SJCRH30 (cell line): ENCODE results near the gene ZFP57. TPM values are rescaled to one million over a fixed set of nuclear protein-coding genes. Genes with fewer than 3 reads are reported as not detected.
"Not testable (repeated sequence)": the region's sequence is repeated elsewhere in the genome, so short reads cannot be mapped to it uniquely, and the experiment has no call there.

ENCODE experiments used
- DNase-seq, 2 experiments: peaks; one replicate each; pipeline ENCODE4 v3.0.0-alpha.2; 2015 to 2020
- H3K27ac ChIP-seq: fragments of 250-450 bp; sonication (Bioruptor Pico); 2 replicates; pipeline ENCODE4 v1.5.1; 2020; ENCODE audit warnings: mild to moderate bottlenecking, moderate library complexity
- H3K27me3 ChIP-seq: fragments of 250-450 bp; sonication (Bioruptor Pico); 2 replicates; pipeline ENCODE4 v1.5.1; 2020; ENCODE audit warnings: mild to moderate bottlenecking, moderate library complexity
- H3K36me3 ChIP-seq: fragments of 250-450 bp; sonication (Bioruptor Pico); 2 replicates; pipeline ENCODE4 v1.5.1; 2020; ENCODE audit warnings: mild to moderate bottlenecking, moderate library complexity
- H3K4me1 ChIP-seq: fragments of 250-450 bp; sonication (Bioruptor Pico); 2 replicates; pipeline ENCODE4 v1.5.1; 2020; ENCODE audit warnings: mild to moderate bottlenecking, moderate library complexity
- H3K4me3 ChIP-seq: fragments of 250-450 bp; sonication (Bioruptor Pico); 2 replicates; pipeline ENCODE4 v1.5.1; 2020; ENCODE audit warnings: mild to moderate bottlenecking, moderate library complexity
- H3K9me3 ChIP-seq: fragments of 250-450 bp; sonication (Bioruptor Pico); replicated peaks from 2 replicates; pipeline ENCODE4 v1.5.1; 2020; ENCODE audit warnings: mild to moderate bottlenecking, moderate library complexity
- total RNA-seq: library from RNA; depleted of rRNA; stranded (reverse); fragments of >200 nt; shearing (Covaris generic); gene quantifications from 2 replicates; pipeline ENCODE4 v1.2.3, GENCODE V29; 2014

Gene ZFP57
- total RNA-seq, 1 experiment from 2014 or later = not detected

DNA sequence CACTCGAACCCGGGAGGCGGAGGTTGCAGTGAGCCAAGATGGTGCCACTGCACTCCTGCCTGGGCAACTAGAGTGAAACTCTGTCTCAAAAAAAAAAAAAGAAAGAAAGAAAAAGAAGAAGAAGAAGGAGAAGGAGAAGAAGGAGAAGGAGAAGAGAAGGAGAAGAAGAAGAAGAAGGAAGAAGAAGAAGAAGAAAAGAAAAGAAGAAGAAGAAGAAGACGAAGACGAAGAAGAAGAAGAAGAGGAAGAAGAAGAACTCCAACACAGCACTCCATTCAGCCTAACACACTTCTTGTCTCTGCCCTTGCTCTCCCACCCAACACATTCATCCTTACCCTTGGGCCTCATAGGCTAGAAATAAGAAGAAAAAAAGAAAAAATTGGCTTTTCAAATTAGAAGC lies 6.9 kb downstream of the ZFP57 start:
- no peak overlapping the region for H3K4me3 ChIP-seq
- DNase-seq = no peak
- no peak overlapping the region for H3K27ac ChIP-seq
- H3K9me3 ChIP-seq = no peaks in the 10 kb centered on the region
- H3K4me1 ChIP-seq = peaks cover 10% of the 10 kb centered on the region
- H3K36me3 ChIP-seq = no peaks in the 10 kb centered on the region
- H3K27me3 ChIP-seq = no peaks in the 10 kb centered on the region

DNA sequence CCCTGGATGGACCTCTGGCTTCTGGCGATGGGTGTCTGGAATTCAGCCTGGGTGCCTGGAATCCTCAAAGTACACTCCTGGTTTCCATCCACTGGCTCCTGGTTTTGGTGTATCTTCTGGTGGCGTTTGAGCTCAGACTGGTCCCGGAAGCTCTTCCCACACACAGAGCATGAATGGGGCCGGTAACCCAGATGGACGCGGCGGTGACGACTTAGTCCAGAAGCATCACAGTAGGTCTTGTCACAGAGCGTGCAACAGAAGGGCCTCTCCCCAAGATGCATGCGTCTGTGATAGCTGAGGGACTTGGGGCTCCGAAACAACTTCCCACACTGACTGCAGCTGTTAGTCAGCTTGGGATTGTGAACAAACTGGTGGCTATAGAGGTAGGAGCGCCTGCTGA lies 7.8 kb downstream of the ZFP57 start:
- Histone ChIP-seq H3K36me3 (no peaks in the 10 kb centered on the region), H3K4me3 (no peak overlapping the region), H3K27me3 (no peaks in the 10 kb centered on the region), H3K27ac (no peak overlapping the region), H3K9me3 (no peaks in the 10 kb centered on the region), H3K4me1 (peaks cover 10% of the 10 kb centered on the region)
- DNase-seq = no peak

DNA sequence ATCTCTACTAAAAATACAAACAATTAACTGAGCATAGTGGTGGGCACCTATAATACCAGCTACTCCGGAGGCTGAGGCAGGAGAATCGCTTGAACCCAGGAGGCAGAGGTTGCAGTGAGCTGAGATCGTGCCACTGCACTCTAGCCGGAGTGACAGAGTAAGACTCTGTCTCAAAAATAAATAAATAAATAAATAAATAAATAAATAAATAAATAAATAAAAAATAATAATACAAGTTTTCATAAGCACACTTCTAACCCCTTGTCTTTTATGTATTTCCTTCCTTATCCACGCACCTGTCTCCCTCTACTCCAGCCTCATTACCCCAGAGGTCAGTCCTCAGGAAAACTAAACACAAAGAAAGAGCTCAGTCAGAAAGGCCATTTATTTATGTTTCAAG lies 8.8 kb downstream of the ZFP57 start:
- H3K9me3 ChIP-seq, DNase-seq, H3K36me3 ChIP-seq, H3K4me3 ChIP-seq, H3K27ac ChIP-seq, H3K4me1 ChIP-seq, H3K27me3 ChIP-seq: not testable (repeated sequence)

DNA sequence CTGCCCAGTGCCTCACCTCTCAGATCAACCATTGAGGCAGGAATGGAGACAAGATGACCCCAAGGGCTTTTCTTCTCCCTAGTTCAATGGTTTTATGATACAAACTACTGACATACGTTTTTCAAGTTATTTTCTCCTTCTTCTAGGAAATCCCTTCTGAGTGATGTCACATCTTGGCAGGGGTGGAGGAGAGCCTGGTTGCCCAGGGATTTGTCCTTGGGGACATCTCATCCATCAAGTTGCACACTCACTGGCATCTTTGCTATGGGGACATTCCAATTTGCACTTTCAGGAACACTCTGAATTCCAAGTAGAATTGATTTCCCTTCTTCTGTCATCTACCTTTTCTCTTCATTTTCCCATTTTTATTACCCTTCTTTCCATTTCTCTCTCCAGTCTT lies 9.9 kb downstream of the ZFP57 start:
- no peak overlapping the region for H3K4me3 ChIP-seq
- no peaks in the 10 kb centered on the region for H3K27me3 ChIP-seq
- no peak overlapping the region for H3K27ac ChIP-seq
- no peak for DNase-seq
- no peaks in the 10 kb centered on the region for H3K36me3 ChIP-seq
- no peaks in the 10 kb centered on the region for H3K9me3 ChIP-seq
- H3K4me1 ChIP-seq = no peaks in the 10 kb centered on the region

DNA sequence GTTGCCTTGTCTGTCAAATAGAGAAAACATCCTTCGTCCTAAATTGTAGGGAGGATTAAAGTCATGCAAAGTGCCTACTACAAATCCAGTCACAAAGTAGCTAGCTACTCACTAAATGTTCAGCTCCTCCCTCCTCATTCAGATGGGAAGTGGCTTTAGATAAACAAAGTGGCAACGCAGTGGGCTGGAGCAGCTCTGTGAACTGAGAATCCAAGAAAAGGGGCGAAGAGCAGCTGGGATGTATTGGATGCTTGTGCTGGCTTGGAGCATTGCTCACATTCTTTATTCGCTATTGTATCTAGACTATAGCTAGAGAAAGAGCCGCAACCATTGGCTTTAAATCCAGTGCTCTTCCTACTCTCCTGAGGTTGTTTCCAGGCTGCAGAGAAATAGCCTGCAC lies 13.8 kb downstream of the ZFP57 start:
- no peak for DNase-seq
- Histone ChIP-seq H3K27me3 (no peaks in the 10 kb centered on the region), H3K36me3 (no peaks in the 10 kb centered on the region), H3K27ac (no peak overlapping the region), H3K4me3 (no peak overlapping the region), H3K4me1 (no peaks in the 10 kb centered on the region), H3K9me3 (no peaks in the 10 kb centered on the region)

DNA sequence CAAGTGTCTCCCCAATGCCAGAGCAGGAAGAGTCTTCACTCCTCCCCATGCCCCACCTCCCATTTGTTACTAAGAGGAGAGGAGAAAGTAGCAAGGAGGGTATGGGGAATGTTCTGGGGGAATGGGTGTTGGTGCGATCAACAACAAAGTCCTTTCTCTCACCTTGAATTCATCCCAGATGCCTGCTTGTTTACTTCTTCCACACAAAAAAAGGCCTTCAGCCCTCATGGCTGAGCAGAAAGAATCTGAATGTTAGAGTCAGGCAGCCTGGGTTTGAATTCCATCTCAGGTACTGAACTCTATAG lies 14.2 kb downstream of the ZFP57 start:
- no peak for DNase-seq
- Histone ChIP-seq H3K4me3 (no peak overlapping the region), H3K27ac (no peak overlapping the region), H3K4me1 (no peaks in the 10 kb centered on the region), H3K36me3 (no peaks in the 10 kb centered on the region), H3K27me3 (no peaks in the 10 kb centered on the region), H3K9me3 (no peaks in the 10 kb centered on the region)

GRCh38 chr6:29665942-29666825 lies 14.8 kb downstream of the ZFP57 start:
- no peak overlapping the region for H3K27ac ChIP-seq
- H3K4me1 ChIP-seq = no peaks in the 10 kb centered on the region
- no peaks in the 10 kb centered on the region for H3K36me3 ChIP-seq
- DNase-seq = no peak
- no peaks in the 10 kb centered on the region for H3K27me3 ChIP-seq
- no peaks in the 10 kb centered on the region for H3K9me3 ChIP-seq
- H3K4me3 ChIP-seq = no peak overlapping the region

- DNase-seq = no peak
- no peaks in the 10 kb centered on the region for H3K27me3 ChIP-seq
- H3K27ac ChIP-seq = no peak overlapping the region
- H3K4me3 ChIP-seq = no peak overlapping the region
- no peaks in the 10 kb centered on the region for H3K9me3 ChIP-seq
- no peaks in the 10 kb centered on the region for H3K4me1 ChIP-seq
- no peaks in the 10 kb centered on the region for H3K36me3 ChIP-seq
These were observed 17.5 kb downstream of the ZFP57 start for GRCh38 chr6:29663300-29664042.

DNA sequence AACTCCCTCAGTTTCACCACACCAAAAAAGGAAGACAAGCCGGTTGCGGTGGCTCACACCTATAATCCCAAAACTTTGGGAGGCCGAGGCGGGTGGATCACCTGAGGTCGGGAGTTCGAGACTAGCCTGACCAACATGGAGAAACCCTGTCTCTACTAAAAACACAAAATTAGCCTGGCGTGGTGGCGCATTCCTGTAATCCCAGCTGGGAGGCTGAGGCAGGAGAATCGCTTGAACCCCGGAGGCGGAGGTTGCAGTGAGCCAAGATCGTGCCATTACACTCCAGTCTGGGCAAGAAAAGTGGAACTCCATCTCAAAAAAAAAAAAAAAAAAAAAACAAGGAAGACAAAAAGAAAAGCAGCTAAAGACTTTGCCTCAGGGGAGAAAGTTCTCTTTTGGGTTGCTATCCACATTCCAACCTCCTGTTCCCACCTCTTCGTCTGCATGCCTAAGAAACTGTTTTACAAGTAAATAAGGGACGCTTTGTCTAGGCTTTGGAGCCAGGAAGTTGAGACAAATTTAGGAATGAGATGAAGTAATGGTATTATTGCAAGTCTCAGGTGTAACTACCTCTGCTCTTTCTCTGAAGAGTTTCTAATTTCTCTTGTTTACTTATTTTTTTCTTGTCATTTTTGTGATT lies 19.3 kb downstream of the ZFP57 start:
- not testable (repeated sequence) for H3K36me3 ChIP-seq, H3K4me3 ChIP-seq, H3K9me3 ChIP-seq, H3K4me1 ChIP-seq, DNase-seq, H3K27me3 ChIP-seq, H3K27ac ChIP-seq

- no peak overlapping the region for H3K4me3 ChIP-seq
- H3K4me1 ChIP-seq = no peaks in the 10 kb centered on the region
- no peaks in the 10 kb centered on the region for H3K36me3 ChIP-seq
- no peak overlapping the region for H3K27ac ChIP-seq
- DNase-seq = no peak
- H3K27me3 ChIP-seq = no peaks in the 10 kb centered on the region
- no peaks in the 10 kb centered on the region for H3K9me3 ChIP-seq
These were observed 19.9 kb downstream of the ZFP57 start for GRCh38 chr6:29661071-29661470.

DNA sequence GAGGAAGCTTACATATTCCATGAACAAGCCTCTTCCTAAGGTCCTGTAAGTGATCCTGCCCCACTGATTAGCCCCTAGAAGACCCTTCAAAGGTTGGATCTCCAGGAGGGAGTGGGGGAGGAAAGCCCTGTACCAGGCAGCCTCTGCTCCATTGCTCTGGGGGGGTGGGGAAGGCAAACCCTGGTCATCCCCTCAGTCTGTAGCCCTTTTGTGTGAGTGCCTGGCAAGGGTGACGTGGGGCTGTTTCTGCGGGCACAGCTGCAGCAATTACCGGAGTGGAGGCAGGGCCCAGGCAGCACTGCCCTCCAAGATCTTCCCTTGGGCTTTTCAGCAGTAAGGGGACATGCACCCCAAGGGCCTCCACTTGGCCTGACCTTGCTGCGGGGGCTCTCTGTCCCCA lies 24.2 kb downstream of the ZFP57 start, which contains the start of gene MOG:
TSS of gene MOG (plus strand) at position 295 of the 400 bp plus-strand sequence. CDS start 118 bp downstream, outside the sequence.
- DNase-seq = peak in 1 of 2 experiments; percentile 7
- Histone ChIP-seq H3K4me1 (no peaks in the 10 kb centered on the region), H3K27me3 (no peaks in the 10 kb centered on the region; the same call in 1 of the 2 replicates), H3K27ac (no peak within 1 kb of the TSS), H3K9me3 (no peaks in the 10 kb centered on the region), H3K36me3 (no peaks in the 10 kb centered on the region), H3K4me3 (no peak within 1 kb of the TSS)

GRCh38 chr6:29656157-29656556 lies 24.8 kb downstream of the ZFP57 start:
- Histone ChIP-seq H3K27me3 (no peaks in the 10 kb centered on the region; the same call in 1 of the 2 replicates), H3K4me3 (no peak overlapping the region), H3K4me1 (no peaks in the 10 kb centered on the region), H3K9me3 (no peaks in the 10 kb centered on the region), H3K36me3 (no peaks in the 10 kb centered on the region), H3K27ac (no peak overlapping the region)
- no peak for DNase-seq

DNA sequence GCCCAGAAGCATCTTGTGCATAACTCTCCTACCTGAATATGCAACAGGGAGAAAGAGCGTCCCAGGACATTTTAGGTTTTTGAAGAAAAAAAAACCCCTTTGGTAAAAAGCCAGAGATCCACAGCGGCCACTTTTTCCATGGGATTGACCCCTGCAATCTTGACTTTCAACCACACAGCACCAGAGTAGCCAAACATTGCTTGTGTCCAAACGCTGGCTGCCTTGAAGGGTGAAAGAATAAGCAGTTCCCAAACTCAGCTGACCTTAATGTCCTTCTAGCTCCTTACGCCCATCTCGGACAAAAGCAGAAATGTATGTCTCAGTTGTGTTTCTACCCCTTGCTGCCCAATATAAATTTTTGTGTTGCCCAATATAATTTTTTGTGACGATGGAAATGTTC lies 25.3 kb downstream of the ZFP57 start:
- no peaks in the 10 kb centered on the region; the same call in 1 of the 2 replicates for H3K27me3 ChIP-seq
- H3K27ac ChIP-seq = no peak overlapping the region
- no peak for DNase-seq
- H3K9me3 ChIP-seq = no peaks in the 10 kb centered on the region
- no peaks in the 10 kb centered on the region for H3K4me1 ChIP-seq
- H3K4me3 ChIP-seq = no peak overlapping the region
- no peaks in the 10 kb centered on the region for H3K36me3 ChIP-seq

DNA sequence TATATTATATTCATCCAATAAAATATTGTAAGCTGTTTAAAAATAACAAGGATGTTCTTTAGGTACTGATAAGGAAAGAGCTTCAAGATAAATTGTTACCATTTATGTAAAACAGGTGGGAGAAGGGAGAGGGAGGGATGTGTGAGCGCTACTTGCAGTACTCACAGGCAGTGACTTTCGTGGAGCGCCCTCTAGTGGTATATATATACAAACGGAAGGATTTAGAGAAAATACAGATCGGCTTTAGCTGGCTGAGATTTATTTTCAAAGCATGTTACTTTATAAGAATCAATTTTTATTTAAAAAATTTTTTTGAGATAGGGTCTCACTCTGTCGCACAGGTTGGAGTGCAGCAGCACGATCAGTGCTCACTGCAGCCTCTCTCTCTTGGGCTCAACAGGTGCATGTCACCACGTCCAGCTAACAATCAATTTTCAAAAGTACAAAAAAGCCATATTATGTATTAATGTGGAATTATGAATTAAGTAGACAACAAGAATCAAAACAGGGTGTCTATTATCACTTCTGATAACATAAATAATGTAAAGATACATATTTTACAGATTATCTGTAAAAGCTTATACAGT lies 27.4 kb downstream of the ZFP57 start:
- Histone ChIP-seq H3K4me3 (no peak overlapping the region), H3K9me3 (no peaks in the 10 kb centered on the region), H3K4me1 (no peaks in the 10 kb centered on the region), H3K36me3 (no peaks in the 10 kb centered on the region), H3K27me3 (no peaks in the 10 kb centered on the region; the same call in 1 of the 2 replicates), H3K27ac (no peak overlapping the region)
- peak; percentile 48 to 76 for DNase-seq

GRCh38 chr6:29652198-29652584 lies 28.8 kb downstream of the ZFP57 start:
- H3K27ac ChIP-seq = no peak overlapping the region
- H3K27me3 ChIP-seq = no peaks in the 10 kb centered on the region; the same call in 1 of the 2 replicates
- DNase-seq = no peak
- H3K9me3 ChIP-seq = no peaks in the 10 kb centered on the region
- no peaks in the 10 kb centered on the region for H3K36me3 ChIP-seq
- H3K4me3 ChIP-seq = no peak overlapping the region
- H3K4me1 ChIP-seq = no peaks in the 10 kb centered on the region
